ENCODE data around the gene MDM2.

Gene MDM2

GRCh38 chr12:68771223-68771925, 36.6 kb upstream of the MDM2 start:
- H3K27ac ChIP-seq (ENCODE audit: low read length) = no peak overlapping the region
- H3K36me3 ChIP-seq (ENCODE audit: insufficient read depth, low read depth, low read length) = peaks cover 7% of the 10 kb centered on the region
- H3K4me1 ChIP-seq (ENCODE audit: insufficient read depth, low read length) = no peaks in the 10 kb centered on the region
- H3K4me3 ChIP-seq (ENCODE audit: low read length) = no peak overlapping the region
- no peak overlapping the region for H3K9ac ChIP-seq (ENCODE audit: low read depth, low read length)
- no peaks in the 10 kb centered on the region for H3K27me3 ChIP-seq (ENCODE audit: insufficient read depth, low read length)
- H3K9me3 ChIP-seq (ENCODE audit: insufficient read depth, low read depth, low read length) = no peaks in the 10 kb centered on the region

- no peaks in the 10 kb centered on the region for H3K36me3 ChIP-seq (ENCODE audit: insufficient read depth, low read depth, low read length)
- H3K9ac ChIP-seq (ENCODE audit: low read depth, low read length) = no peak overlapping the region
- no peak overlapping the region for H3K27ac ChIP-seq (ENCODE audit: low read length)
- H3K9me3 ChIP-seq (ENCODE audit: insufficient read depth, low read depth, low read length) = no peaks in the 10 kb centered on the region
- H3K4me3 ChIP-seq (ENCODE audit: low read length) = no peak overlapping the region
- H3K27me3 ChIP-seq (ENCODE audit: insufficient read depth, low read length) = no peaks in the 10 kb centered on the region
- no peaks in the 10 kb centered on the region for H3K4me1 ChIP-seq (ENCODE audit: insufficient read depth, low read length)
These were observed 35.3 kb upstream of the MDM2 start for GRCh38 chr12:68772714-68773113.

DNA sequence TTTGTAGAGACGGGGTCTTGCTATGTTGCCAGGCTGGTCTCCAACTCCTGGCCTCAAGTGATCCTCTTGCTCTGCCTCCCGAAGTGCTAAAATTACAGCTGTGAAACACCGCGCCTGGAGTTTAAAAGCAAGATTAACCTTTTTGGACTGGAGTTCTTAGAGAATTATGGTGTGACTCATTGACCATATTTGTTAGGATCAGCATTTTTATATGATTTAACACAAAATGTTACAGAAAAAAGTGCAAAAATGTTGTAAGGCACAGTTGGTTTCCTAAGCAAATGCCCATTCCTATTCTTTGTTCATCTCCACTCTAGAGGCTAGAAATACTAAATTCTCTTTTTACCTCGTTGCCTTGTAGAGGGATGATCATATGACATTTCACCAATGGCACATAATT, 34.4 kb upstream of the MDM2 start:
- no peak overlapping the region for H3K4me3 ChIP-seq (ENCODE audit: low read length)
- H3K9me3 ChIP-seq (ENCODE audit: insufficient read depth, low read depth, low read length) = no peaks in the 10 kb centered on the region
- H3K9ac ChIP-seq (ENCODE audit: low read depth, low read length) = no peak overlapping the region
- H3K27ac ChIP-seq (ENCODE audit: low read length) = no peak overlapping the region
- no peaks in the 10 kb centered on the region for H3K36me3 ChIP-seq (ENCODE audit: insufficient read depth, low read depth, low read length)
- no peaks in the 10 kb centered on the region for H3K27me3 ChIP-seq (ENCODE audit: insufficient read depth, low read length)
- H3K4me1 ChIP-seq (ENCODE audit: insufficient read depth, low read length) = no peaks in the 10 kb centered on the region

DNA sequence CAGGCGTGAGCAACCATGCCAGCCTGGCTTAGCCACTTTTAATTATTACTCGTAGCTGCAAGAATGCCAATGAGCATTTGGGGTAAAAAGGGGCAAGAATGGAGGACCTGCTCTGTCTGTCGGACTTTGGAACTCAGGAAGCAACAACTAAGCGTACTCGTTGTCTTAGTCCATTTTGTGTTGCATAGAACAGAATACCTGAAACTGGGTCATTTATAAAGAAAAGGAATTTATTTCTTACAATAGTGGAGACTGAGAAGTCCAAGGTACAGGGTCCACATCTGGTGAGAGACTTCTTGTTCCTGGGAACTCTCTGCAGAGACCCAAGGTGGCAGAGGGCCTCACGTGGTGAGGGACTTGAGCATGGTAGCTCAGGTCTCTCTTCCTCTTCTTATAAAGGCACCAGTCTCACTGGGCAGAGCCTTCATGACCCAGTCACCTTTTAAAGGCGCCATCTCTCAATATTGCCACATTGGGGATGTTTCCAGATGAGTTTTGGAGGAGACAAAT, 32.8 kb upstream of the MDM2 start:
- no peaks in the 10 kb centered on the region for H3K27me3 ChIP-seq (ENCODE audit: insufficient read depth, low read length)
- H3K9ac ChIP-seq (ENCODE audit: low read depth, low read length) = no peak overlapping the region
- H3K9me3 ChIP-seq (ENCODE audit: insufficient read depth, low read depth, low read length) = no peaks in the 10 kb centered on the region
- H3K36me3 ChIP-seq (ENCODE audit: insufficient read depth, low read depth, low read length) = no peaks in the 10 kb centered on the region
- no peak overlapping the region for H3K27ac ChIP-seq (ENCODE audit: low read length)
- H3K4me1 ChIP-seq (ENCODE audit: insufficient read depth, low read length) = no peaks in the 10 kb centered on the region
- no peak overlapping the region for H3K4me3 ChIP-seq (ENCODE audit: low read length)

DNA sequence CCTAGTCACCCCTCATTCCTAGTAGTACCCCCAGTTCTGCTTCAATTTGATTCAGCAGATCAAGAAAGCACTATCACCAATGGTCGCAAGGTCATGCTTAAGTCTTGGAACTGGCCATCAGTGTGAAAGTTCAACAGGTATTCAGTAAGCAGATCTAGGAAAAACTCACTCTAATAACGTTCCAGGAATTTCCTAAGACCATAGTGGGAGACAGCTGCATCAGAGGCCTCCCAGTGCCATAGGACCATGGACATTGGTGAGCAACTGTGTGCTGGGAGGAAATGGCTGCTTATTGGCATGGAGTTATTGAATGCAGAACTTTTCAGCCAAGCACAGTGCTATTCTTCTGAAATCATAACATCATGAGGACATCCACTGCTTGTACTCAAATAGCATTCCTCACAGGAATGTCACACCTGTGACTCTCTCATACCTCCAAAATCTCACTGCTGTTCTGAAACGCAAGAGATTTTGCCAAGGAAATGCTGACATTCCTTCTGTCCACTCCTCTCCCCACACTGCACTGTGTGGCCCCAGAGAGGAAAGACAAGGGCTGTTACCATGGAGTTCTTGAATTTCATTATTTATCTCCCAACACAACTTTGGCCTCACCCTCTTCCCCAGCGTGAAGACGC, 30.9 kb upstream of the MDM2 start:
- no peaks in the 10 kb centered on the region for H3K36me3 ChIP-seq (ENCODE audit: insufficient read depth, low read depth, low read length)
- H3K4me3 ChIP-seq (ENCODE audit: low read length) = no peak overlapping the region
- H3K27ac ChIP-seq (ENCODE audit: low read length) = no peak overlapping the region
- no peaks in the 10 kb centered on the region for H3K9me3 ChIP-seq (ENCODE audit: insufficient read depth, low read depth, low read length)
- no peak overlapping the region for H3K9ac ChIP-seq (ENCODE audit: low read depth, low read length)
- no peaks in the 10 kb centered on the region for H3K4me1 ChIP-seq (ENCODE audit: insufficient read depth, low read length)
- H3K27me3 ChIP-seq (ENCODE audit: insufficient read depth, low read length) = no peaks in the 10 kb centered on the region

- H3K36me3 ChIP-seq (ENCODE audit: insufficient read depth, low read depth, low read length) = no peaks in the 10 kb centered on the region
- H3K27ac ChIP-seq (ENCODE audit: low read length) = no peak overlapping the region
- H3K27me3 ChIP-seq (ENCODE audit: insufficient read depth, low read length) = no peaks in the 10 kb centered on the region
- no peaks in the 10 kb centered on the region for H3K4me1 ChIP-seq (ENCODE audit: insufficient read depth, low read length)
- H3K9me3 ChIP-seq (ENCODE audit: insufficient read depth, low read depth, low read length) = no peaks in the 10 kb centered on the region
- H3K4me3 ChIP-seq (ENCODE audit: low read length) = no peak overlapping the region
- H3K9ac ChIP-seq (ENCODE audit: low read depth, low read length) = no peak overlapping the region
These were observed 28.7 kb upstream of the MDM2 start for GRCh38 chr12:68779280-68779679.

DNA sequence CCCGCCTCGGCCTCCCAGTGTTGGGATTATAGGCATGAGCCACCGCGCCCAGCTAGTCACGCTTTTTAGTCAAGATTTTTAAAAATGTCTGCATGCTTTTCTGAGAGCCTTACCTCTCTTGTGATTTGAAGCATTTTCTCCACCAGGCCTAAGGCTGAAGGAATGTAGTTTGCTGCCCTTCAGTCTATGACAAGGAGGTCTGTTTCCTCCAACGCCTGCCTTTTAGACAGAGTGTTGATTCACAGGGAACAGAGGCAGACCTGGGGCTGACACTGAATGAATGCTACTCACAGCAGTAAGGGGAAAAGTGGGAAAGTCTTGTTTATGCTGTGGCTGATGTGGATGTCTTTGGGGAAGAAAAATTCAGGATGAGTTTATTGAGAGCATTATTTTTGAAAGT, 27.2 kb upstream of the MDM2 start:
- H3K4me1 ChIP-seq (ENCODE audit: insufficient read depth, low read length) = no peaks in the 10 kb centered on the region
- no peak overlapping the region for H3K9ac ChIP-seq (ENCODE audit: low read depth, low read length)
- H3K4me3 ChIP-seq (ENCODE audit: low read length) = no peak overlapping the region
- H3K36me3 ChIP-seq (ENCODE audit: insufficient read depth, low read depth, low read length) = no peaks in the 10 kb centered on the region
- no peaks in the 10 kb centered on the region for H3K27me3 ChIP-seq (ENCODE audit: insufficient read depth, low read length)
- H3K9me3 ChIP-seq (ENCODE audit: insufficient read depth, low read depth, low read length) = no peaks in the 10 kb centered on the region
- H3K27ac ChIP-seq (ENCODE audit: low read length) = no peak overlapping the region

GRCh38 chr12:68781728-68782127, 26.2 kb upstream of the MDM2 start:
- no peak overlapping the region for H3K27ac ChIP-seq (ENCODE audit: low read length)
- H3K9ac ChIP-seq (ENCODE audit: low read depth, low read length) = no peak overlapping the region
- H3K36me3 ChIP-seq (ENCODE audit: insufficient read depth, low read depth, low read length) = no peaks in the 10 kb centered on the region
- no peaks in the 10 kb centered on the region for H3K27me3 ChIP-seq (ENCODE audit: insufficient read depth, low read length)
- no peaks in the 10 kb centered on the region for H3K9me3 ChIP-seq (ENCODE audit: insufficient read depth, low read depth, low read length)
- no peaks in the 10 kb centered on the region for H3K4me1 ChIP-seq (ENCODE audit: insufficient read depth, low read length)
- no peak overlapping the region for H3K4me3 ChIP-seq (ENCODE audit: low read length)

DNA sequence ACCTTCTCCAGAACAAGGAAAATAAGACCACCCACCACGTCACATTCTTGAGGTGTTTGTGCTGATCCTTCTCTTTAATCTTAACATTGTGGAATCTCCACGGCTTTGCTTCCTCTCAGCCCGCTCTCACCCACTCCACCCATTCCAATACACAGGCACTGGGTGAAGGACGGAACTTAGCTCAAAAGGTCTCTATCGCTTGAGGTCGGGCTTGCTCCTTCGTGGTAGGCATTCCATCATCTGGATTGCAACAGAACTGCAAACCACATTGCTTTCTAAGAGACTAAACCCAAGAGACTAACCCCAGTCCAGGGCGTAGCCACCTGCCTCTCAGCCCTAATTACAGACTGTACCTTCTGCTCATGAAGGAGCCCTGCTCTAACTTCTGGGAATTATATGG, 24.0 kb upstream of the MDM2 start:
- no peaks in the 10 kb centered on the region for H3K27me3 ChIP-seq (ENCODE audit: insufficient read depth, low read length)
- no peaks in the 10 kb centered on the region for H3K36me3 ChIP-seq (ENCODE audit: insufficient read depth, low read depth, low read length)
- H3K4me1 ChIP-seq (ENCODE audit: insufficient read depth, low read length) = no peaks in the 10 kb centered on the region
- H3K27ac ChIP-seq (ENCODE audit: low read length) = no peak overlapping the region
- H3K9ac ChIP-seq (ENCODE audit: low read depth, low read length) = no peak overlapping the region
- H3K4me3 ChIP-seq (ENCODE audit: low read length) = no peak overlapping the region
- no peaks in the 10 kb centered on the region for H3K9me3 ChIP-seq (ENCODE audit: insufficient read depth, low read depth, low read length)

DNA sequence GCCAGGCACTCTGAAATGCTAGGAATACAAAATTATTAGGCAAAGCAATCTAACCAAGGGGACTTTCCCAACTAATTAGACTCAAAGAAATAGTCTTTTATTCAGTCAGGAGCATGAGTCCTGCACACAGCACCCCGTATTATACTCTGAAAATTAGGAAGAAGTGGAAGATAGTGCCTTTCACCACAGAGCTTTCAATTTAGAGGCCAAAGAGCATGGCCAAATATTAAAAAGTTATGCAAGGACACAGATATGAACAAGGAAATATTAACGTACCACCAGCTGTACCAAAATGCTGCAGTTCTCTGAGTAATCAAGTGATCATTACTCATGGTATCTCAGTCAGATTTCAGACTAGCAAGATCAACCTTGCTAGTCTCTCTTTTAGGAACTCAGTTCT, 22.6 kb upstream of the MDM2 start:
- Histone ChIP-seq H3K27ac (ENCODE audit: low read length) (no peak overlapping the region), H3K9ac (ENCODE audit: low read depth, low read length) (no peak overlapping the region), H3K9me3 (ENCODE audit: insufficient read depth, low read depth, low read length) (no peaks in the 10 kb centered on the region), H3K36me3 (ENCODE audit: insufficient read depth, low read depth, low read length) (no peaks in the 10 kb centered on the region), H3K4me1 (ENCODE audit: insufficient read depth, low read length) (no peaks in the 10 kb centered on the region), H3K4me3 (ENCODE audit: low read length) (no peak overlapping the region), H3K27me3 (ENCODE audit: insufficient read depth, low read length) (no peaks in the 10 kb centered on the region)

DNA sequence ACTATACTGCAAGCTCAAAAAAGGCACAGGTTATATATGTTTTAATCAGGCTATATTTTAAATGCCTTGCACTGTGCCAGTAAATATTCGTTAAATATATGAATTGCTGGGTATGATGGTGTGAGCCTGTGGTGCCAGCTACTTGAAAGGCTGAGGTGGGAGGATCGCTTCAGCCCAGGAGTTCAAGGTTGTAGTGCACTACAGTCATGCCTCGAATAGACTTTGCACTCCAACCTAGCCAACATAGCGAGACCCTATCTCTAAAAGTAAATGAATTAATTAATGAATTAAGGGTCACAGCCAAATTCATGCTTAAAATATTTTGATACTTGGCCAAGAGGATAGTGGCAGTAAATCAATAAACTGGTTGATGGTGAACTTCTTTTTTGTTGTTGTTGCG, 22.2 kb upstream of the MDM2 start:
- Histone ChIP-seq H3K9ac (ENCODE audit: low read depth, low read length) (no peak overlapping the region), H3K27ac (ENCODE audit: low read length) (no peak overlapping the region), H3K9me3 (ENCODE audit: insufficient read depth, low read depth, low read length) (no peaks in the 10 kb centered on the region), H3K27me3 (ENCODE audit: insufficient read depth, low read length) (no peaks in the 10 kb centered on the region), H3K4me1 (ENCODE audit: insufficient read depth, low read length) (no peaks in the 10 kb centered on the region), H3K36me3 (ENCODE audit: insufficient read depth, low read depth, low read length) (no peaks in the 10 kb centered on the region), H3K4me3 (ENCODE audit: low read length) (no peak overlapping the region)

GRCh38 chr12:68786929-68787328, 21.0 kb upstream of the MDM2 start:
- Histone ChIP-seq H3K27me3 (ENCODE audit: insufficient read depth, low read length) (no peaks in the 10 kb centered on the region), H3K9ac (ENCODE audit: low read depth, low read length) (no peak overlapping the region), H3K36me3 (ENCODE audit: insufficient read depth, low read depth, low read length) (no peaks in the 10 kb centered on the region), H3K9me3 (ENCODE audit: insufficient read depth, low read depth, low read length) (no peaks in the 10 kb centered on the region), H3K4me3 (ENCODE audit: low read length) (no peak overlapping the region), H3K4me1 (ENCODE audit: insufficient read depth, low read length) (no peaks in the 10 kb centered on the region), H3K27ac (ENCODE audit: low read length) (no peak overlapping the region)

Data from iPS-20b (cell line).